ENCODE results near the gene JDP2. TPM values are rescaled to one million over a fixed set of nuclear protein-coding genes. Genes with fewer than 3 reads are reported as not detected.
A peak's percentile ranks its signal among the peaks of the same experiment; 100 is the strongest.

JDP2 gene
- total RNA-seq, 1 donor from 2014 or later: 24.5 TPM

DNA sequence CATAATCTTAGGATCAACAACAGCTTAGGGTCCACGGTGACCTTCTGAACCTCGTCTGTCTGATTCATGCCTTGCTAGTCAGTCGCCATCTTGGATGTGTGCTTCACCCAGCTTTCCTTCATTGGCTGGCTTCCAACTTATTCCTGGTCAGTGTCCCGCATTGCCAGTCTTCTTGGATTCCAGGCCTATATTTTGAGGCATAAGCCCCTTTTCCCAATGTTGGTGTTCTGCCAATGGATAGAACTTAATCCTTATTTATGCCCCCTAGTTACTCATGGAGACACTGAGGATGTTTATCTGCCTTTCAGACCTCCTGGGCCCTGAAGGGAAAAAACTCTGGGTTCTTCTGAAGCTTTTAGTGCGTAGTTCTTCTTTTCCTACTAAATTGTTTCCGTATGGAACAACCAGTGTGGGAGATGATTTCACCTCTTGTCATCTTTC, 5.8 kb downstream of the JDP2 start:
- Histone ChIP-seq H3K4me1 (ENCODE audit: control insufficient read depth in 3 of 3, insufficient read depth in 3 of 3, low read length in 3 of 3) (peaks cover 54 to 92% (median 62%) of the 10 kb centered on the region in 3 donors), H3K36me3 (ENCODE audit: control insufficient read depth in 3 of 3, insufficient read depth in 3 of 3, low read length in 3 of 3) (peaks cover 27 to 46% (median 34%) of the 10 kb centered on the region in 3 donors), H3K9ac (ENCODE audit: low read depth in 1 of 3, low read length in 3 of 3) (no peak overlapping the region), H3K27ac (ENCODE audit: low read depth, low read length) (no peak overlapping the region), H3K4me3 (ENCODE audit: low read length in 3 of 3) (no peak overlapping the region), H3K9me3 (ENCODE audit: control insufficient read depth in 3 of 3, low read length in 3 of 3) (no peaks in the 10 kb centered on the region), H3K27me3 (ENCODE audit: control insufficient read depth in 3 of 3, insufficient read depth in 3 of 3, low read length in 3 of 3) (no peaks in the 10 kb centered on the region)

DNA sequence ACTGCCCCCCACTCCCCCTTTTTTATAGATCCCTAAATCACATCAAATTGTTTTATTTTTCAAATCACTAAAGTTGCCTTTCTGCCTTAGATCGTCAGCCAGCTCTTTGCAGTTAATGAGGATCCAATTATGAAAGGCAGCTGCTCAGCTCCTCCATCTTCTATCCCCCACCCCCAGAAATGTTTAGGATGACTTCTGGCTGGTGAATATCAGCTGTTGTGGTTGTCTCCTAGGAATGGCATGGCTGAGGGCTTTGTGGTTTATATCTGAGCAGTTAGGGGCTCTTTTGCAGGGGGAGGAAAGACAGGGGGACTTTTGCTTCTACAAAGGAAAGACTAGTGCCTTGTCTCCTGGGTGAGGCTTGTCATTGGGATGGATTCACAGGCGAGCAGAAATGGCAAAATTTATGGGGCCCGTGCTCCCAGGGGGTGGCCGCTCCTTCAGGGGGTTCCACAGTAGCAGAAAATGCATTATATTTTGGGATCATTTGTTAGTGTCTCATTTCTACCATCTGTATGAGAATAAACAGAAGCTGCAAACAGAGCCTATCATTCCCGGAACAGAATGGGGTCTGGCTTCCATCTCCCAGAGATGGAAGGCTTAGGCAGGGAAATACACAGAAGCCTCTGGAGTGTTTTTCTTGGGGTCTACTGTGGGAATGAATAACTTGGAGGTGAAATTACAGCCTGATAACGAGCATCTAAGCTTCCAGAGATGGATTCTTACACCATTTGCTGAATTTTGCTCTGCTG, 6.5 kb downstream of the JDP2 start:
- Histone ChIP-seq H3K27me3 (ENCODE audit: control insufficient read depth in 3 of 3, insufficient read depth in 3 of 3, low read length in 3 of 3) (no peaks in the 10 kb centered on the region), H3K27ac (ENCODE audit: low read depth, low read length) (no peak overlapping the region), H3K36me3 (ENCODE audit: control insufficient read depth in 3 of 3, insufficient read depth in 3 of 3, low read length in 3 of 3) (peaks cover 29 to 53% (median 39%) of the 10 kb centered on the region in 3 donors), H3K9me3 (ENCODE audit: control insufficient read depth in 3 of 3, low read length in 3 of 3) (no peaks in the 10 kb centered on the region), H3K4me1 (ENCODE audit: control insufficient read depth in 3 of 3, insufficient read depth in 3 of 3, low read length in 3 of 3) (peaks cover 51 to 85% (median 62%) of the 10 kb centered on the region in 3 donors), H3K4me3 (ENCODE audit: low read length in 3 of 3) (no peak overlapping the region), H3K9ac (ENCODE audit: low read depth in 1 of 3, low read length in 3 of 3) (no peak overlapping the region)

DNA sequence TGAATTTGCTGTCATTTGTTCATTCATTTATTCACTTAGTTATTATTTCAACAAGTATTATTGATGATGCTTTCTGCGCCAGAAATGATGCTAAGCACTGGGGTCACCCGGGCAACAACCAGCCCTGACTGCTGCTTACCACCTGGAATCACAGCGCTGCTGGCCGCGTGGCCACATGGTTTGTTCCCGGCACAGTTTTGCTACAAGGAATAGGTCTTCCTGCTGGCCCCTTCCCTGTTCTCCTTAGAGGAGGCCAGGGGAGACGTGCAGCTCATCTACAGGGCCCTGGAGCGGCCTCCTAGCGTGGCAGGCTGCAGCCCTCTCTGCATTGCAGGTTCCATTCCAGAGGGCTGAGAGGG, 7.0 kb downstream of the JDP2 start:
- Histone ChIP-seq H3K4me3 (ENCODE audit: low read length in 3 of 3) (no peak overlapping the region), H3K27me3 (ENCODE audit: control insufficient read depth in 3 of 3, insufficient read depth in 3 of 3, low read length in 3 of 3) (no peaks in the 10 kb centered on the region), H3K27ac (ENCODE audit: low read depth, low read length) (no peak overlapping the region), H3K9me3 (ENCODE audit: control insufficient read depth in 3 of 3, low read length in 3 of 3) (no peaks in the 10 kb centered on the region), H3K36me3 (ENCODE audit: control insufficient read depth in 3 of 3, insufficient read depth in 3 of 3, low read length in 3 of 3) (peaks cover 29 to 58% (median 39%) of the 10 kb centered on the region in 3 donors), H3K4me1 (ENCODE audit: control insufficient read depth in 3 of 3, insufficient read depth in 3 of 3, low read length in 3 of 3) (peaks cover 47 to 79% (median 60%) of the 10 kb centered on the region in 3 donors), H3K9ac (ENCODE audit: low read depth in 1 of 3, low read length in 3 of 3) (peak overlapping the region in 1 of 3 donors; percentile 3)

GRCh38 chr14:75435473-75435872, 7.7 kb downstream of the JDP2 start:
- Histone ChIP-seq H3K9me3 (ENCODE audit: control insufficient read depth in 3 of 3, low read length in 3 of 3) (no peaks in the 10 kb centered on the region), H3K9ac (ENCODE audit: low read depth in 1 of 3, low read length in 3 of 3) (no peak overlapping the region), H3K4me3 (ENCODE audit: low read length in 3 of 3) (no peak overlapping the region), H3K27ac (ENCODE audit: low read depth, low read length) (no peak overlapping the region), H3K27me3 (ENCODE audit: control insufficient read depth in 3 of 3, insufficient read depth in 3 of 3, low read length in 3 of 3) (no peaks in the 10 kb centered on the region), H3K4me1 (ENCODE audit: control insufficient read depth in 3 of 3, insufficient read depth in 3 of 3, low read length in 3 of 3) (peaks cover 45 to 75% (median 59%) of the 10 kb centered on the region in 3 donors), H3K36me3 (ENCODE audit: control insufficient read depth in 3 of 3, insufficient read depth in 3 of 3, low read length in 3 of 3) (peaks cover 29 to 63% (median 39%) of the 10 kb centered on the region in 3 donors)

DNA sequence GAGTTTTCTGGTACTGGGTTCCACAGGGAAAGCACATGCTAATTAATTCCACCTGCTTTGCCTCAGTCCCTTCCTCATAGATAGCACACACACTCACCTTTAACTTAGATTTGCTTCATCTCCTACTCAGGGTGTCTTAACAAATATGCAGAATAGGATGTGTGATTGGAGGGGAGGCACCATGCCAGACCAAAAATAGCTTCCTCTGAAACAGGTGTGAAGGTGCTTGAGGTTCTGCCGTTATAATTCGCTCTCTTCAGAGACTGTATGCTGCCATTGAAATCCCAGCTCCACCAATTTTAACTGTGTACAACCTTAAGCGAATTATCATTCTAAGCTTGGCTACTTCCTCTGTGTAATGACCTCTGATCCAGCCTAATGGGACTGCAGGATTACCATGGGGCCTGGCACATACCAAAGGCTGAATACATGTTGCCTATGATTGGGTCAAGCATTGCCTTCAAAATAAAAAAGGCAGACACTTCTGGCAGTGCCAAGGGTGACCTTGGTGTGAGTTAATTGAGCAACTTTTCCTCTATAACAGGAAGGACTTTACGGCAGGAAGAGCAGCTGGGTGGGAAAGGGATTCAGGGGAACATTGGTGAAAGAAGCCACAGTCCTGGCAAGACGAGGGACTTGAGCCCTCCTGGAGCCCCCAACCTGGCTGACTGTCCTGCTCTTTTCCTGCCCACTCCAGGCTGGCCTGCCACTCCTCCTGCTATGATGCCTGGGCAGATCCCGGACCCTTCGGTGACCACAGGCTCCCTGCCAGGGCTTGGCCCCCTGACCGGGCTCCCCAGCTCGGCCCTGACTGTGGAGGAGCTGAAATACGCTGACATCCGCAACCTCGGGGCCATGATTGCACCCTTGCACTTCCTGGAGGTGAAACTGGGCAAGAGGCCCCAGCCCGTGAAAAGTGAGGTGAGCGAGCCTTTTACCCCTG, 9.7 kb downstream of the JDP2 start:
- Histone ChIP-seq H3K27ac (ENCODE audit: low read depth, low read length) (no peak overlapping the region), H3K27me3 (ENCODE audit: control insufficient read depth in 3 of 3, insufficient read depth in 3 of 3, low read length in 3 of 3) (no peaks in the 10 kb centered on the region), H3K9me3 (ENCODE audit: control insufficient read depth in 3 of 3, low read length in 3 of 3) (no peaks in the 10 kb centered on the region), H3K9ac (ENCODE audit: low read depth in 1 of 3, low read length in 3 of 3) (peak overlapping the region in 1 of 3 donors; percentile 44), H3K4me3 (ENCODE audit: low read length in 3 of 3) (no peak overlapping the region), H3K36me3 (ENCODE audit: control insufficient read depth in 3 of 3, insufficient read depth in 3 of 3, low read length in 3 of 3) (peaks cover 23 to 61% (median 35%) of the 10 kb centered on the region in 3 donors), H3K4me1 (ENCODE audit: control insufficient read depth in 3 of 3, insufficient read depth in 3 of 3, low read length in 3 of 3) (peaks cover 32 to 74% (median 58%) of the 10 kb centered on the region in 3 donors)

GRCh38 chr14:75438486-75439080, 10.8 kb downstream of the JDP2 start:
- Histone ChIP-seq H3K27me3 (ENCODE audit: control insufficient read depth in 3 of 3, insufficient read depth in 3 of 3, low read length in 3 of 3) (no peaks in the 10 kb centered on the region), H3K9ac (ENCODE audit: low read depth in 1 of 3, low read length in 3 of 3) (no peak overlapping the region), H3K9me3 (ENCODE audit: control insufficient read depth in 3 of 3, low read length in 3 of 3) (no peaks in the 10 kb centered on the region), H3K36me3 (ENCODE audit: control insufficient read depth in 3 of 3, insufficient read depth in 3 of 3, low read length in 3 of 3) (peaks cover 18 to 57% (median 30%) of the 10 kb centered on the region in 3 donors), H3K4me3 (ENCODE audit: low read length in 3 of 3) (no peak overlapping the region), H3K4me1 (ENCODE audit: control insufficient read depth in 3 of 3, insufficient read depth in 3 of 3, low read length in 3 of 3) (peaks cover 39 to 80% (median 66%) of the 10 kb centered on the region in 3 donors), H3K27ac (ENCODE audit: low read depth, low read length) (no peak overlapping the region)

DNA sequence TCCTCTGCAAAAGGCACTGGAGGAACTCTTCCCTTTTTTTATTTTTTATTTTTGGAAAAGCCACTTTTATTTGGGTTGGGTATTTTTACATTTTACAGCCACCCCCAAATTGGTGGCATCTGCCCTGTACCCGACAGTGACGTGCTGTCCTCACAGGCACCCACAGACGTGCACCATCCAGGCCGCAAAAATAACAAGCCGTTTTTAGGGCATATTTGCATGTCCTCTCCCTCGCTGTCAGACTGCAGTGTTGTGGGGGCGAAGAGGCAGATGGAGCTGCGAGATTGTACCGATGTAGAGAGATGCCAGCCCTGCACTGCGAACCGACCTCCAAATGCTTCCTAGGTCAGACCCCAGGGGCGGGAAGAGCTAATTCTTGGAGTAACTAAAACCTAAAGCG, 12.2 kb downstream of the JDP2 start:
- Histone ChIP-seq H3K36me3 (ENCODE audit: control insufficient read depth in 3 of 3, insufficient read depth in 3 of 3, low read length in 3 of 3) (peaks cover 12 to 50% (median 22%) of the 10 kb centered on the region in 3 donors), H3K9ac (ENCODE audit: low read depth in 1 of 3, low read length in 3 of 3) (no peak overlapping the region), H3K4me3 (ENCODE audit: low read length in 3 of 3) (no peak overlapping the region), H3K9me3 (ENCODE audit: control insufficient read depth in 3 of 3, low read length in 3 of 3) (no peaks in the 10 kb centered on the region), H3K27me3 (ENCODE audit: control insufficient read depth in 3 of 3, insufficient read depth in 3 of 3, low read length in 3 of 3) (no peaks in the 10 kb centered on the region), H3K4me1 (ENCODE audit: control insufficient read depth in 3 of 3, insufficient read depth in 3 of 3, low read length in 3 of 3) (peaks cover 45 to 79% (median 72%) of the 10 kb centered on the region in 3 donors), H3K27ac (ENCODE audit: low read depth, low read length) (no peak overlapping the region)

DNA sequence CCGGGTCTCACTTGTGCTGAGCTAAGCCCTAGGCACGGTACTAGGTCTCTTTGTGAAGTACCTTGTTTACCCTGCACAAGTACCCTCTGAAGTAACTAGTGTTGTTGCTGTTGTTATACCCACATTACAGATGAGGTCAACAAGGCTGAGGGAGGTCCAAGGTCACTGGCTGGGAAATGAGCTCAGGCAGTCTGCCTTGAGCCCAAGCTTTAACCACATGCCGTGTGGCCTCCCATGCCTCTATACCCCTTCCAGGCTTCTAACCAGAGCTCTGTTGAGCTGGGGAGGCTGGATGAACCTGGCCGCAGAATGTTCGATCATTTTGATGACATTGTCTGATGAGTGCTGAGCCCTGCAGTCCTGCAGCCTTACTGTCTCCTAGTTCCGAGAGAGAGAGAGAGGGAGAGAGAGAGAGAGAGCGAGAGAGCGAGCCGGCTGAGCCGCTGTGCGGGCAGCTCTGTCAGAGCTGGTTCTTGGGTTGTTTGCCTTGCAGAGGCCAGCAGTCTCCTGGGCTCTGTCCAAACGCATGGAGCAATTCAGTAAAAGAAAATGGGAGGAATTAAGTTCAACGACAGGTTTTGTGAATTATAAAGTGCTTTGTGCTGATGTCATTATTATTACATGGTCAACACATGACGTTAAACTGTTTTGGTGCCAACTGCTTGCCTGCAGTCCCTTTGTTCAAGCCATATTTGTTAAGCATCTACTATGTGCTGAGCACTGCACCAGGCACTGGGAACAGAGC, 13.1 kb downstream of the JDP2 start:
- peak overlapping the region in 1 of 3 donors; percentile 4 for H3K9ac ChIP-seq (ENCODE audit: low read depth in 1 of 3, low read length in 3 of 3)
- peaks cover 11 to 45% (median 17%) of the 10 kb centered on the region in 3 donors for H3K36me3 ChIP-seq (ENCODE audit: control insufficient read depth in 3 of 3, insufficient read depth in 3 of 3, low read length in 3 of 3)

DNA sequence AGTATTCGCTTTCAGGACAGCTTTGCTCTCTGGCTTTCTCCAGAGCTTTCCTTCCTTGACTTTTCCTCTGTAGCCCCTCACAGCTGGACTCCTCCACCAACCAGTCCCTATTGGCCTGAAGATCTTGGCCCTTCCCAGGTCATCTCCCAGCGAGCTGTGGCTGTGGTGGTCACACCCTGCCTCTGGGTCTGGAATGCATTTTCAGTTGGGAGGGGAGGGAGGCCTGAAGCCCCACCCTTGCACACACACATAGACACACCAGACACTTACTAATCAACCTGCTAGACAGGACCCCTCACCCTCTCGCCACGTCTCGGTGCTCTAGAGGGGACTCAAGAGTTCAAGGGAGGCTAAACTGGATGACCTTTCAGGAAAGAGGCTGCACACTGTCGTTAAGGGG, 13.9 kb downstream of the JDP2 start:
- peaks cover 11 to 40% (median 17%) of the 10 kb centered on the region in 3 donors for H3K36me3 ChIP-seq (ENCODE audit: control insufficient read depth in 3 of 3, insufficient read depth in 3 of 3, low read length in 3 of 3)
- no peak overlapping the region for H3K4me3 ChIP-seq (ENCODE audit: low read length in 3 of 3)
- peak overlapping the region; percentile 63 for H3K27ac ChIP-seq (ENCODE audit: low read depth, low read length)
- H3K27me3 ChIP-seq (ENCODE audit: control insufficient read depth in 3 of 3, insufficient read depth in 3 of 3, low read length in 3 of 3): no peaks in the 10 kb centered on the region
- no peaks in the 10 kb centered on the region for H3K9me3 ChIP-seq (ENCODE audit: control insufficient read depth in 3 of 3, low read length in 3 of 3)
- H3K9ac ChIP-seq (ENCODE audit: low read depth in 1 of 3, low read length in 3 of 3): no peak overlapping the region
- H3K4me1 ChIP-seq (ENCODE audit: control insufficient read depth in 3 of 3, insufficient read depth in 3 of 3, low read length in 3 of 3): peaks cover 51 to 76% (median 76%) of the 10 kb centered on the region in 3 donors

More for the DNA sequence above, 13.1 kb downstream of the JDP2 start:
- Histone ChIP-seq H3K27ac (ENCODE audit: low read depth, low read length) (peak overlapping the region; percentile 63), H3K9me3 (ENCODE audit: control insufficient read depth in 3 of 3, low read length in 3 of 3) (no peaks in the 10 kb centered on the region), H3K4me3 (ENCODE audit: low read length in 3 of 3) (no peak overlapping the region), H3K27me3 (ENCODE audit: control insufficient read depth in 3 of 3, insufficient read depth in 3 of 3, low read length in 3 of 3) (no peaks in the 10 kb centered on the region), H3K4me1 (ENCODE audit: control insufficient read depth in 3 of 3, insufficient read depth in 3 of 3, low read length in 3 of 3) (peaks cover 45 to 76% (median 75%) of the 10 kb centered on the region in 3 donors)
